Fibroblast of lung (primary cell): Measurements from ENCODE around the gene RER1.

Source experiments
- EZH2 ChIP-seq: IDR thresholded peaks from 2 replicates; pipeline ENCODE4 v1.5.1; 2012; ENCODE audit warnings: low read length, control low read depth, mild to moderate bottlenecking; ENCODE audit errors: missing control alignments
- TF ChIP-seq, protein P1 (sequence below), 2 donors: IDR thresholded peaks in 1 of 2; conservative IDR thresholded peaks in 1 of 2; 1 replicate in 1 of 2; 2 replicates in 1 of 2; pipeline ENCODE4 v1.5.1; 2011 to 2012; ENCODE audit warnings: low read length in 2 of 2, control low read depth in 1 of 2, inconsistent platforms in 1 of 2, low read depth in 1 of 2, mild to moderate bottlenecking in 1 of 2

DNA sequence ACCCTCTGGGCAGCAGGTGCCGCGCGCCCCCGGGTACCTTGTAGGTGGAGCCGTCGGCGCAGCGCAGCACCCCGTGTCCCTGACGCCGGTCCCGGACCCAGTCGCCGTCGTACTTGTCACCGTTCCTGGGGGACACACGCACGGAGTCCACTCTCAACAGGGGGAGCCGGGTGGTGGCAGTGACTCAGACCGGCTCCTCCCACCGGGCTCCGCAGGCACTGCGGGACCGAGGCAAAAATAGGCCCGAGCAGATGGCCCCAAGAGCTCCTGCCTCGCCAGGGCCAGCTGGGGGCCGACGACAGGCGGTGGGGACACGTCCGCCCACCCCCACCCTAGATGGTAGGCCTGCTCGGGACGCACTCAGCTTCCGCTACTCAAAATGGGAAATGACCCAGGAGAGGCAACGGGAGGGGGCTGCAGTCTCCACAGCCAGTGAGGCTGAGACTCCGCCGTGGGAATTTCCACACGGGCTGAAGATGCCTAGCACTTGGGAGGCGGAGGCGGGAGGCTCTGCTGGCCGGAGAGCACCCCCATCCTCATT is 6.6 kb upstream of the RER1 start:
- TF ChIP-seq, protein P1, sequence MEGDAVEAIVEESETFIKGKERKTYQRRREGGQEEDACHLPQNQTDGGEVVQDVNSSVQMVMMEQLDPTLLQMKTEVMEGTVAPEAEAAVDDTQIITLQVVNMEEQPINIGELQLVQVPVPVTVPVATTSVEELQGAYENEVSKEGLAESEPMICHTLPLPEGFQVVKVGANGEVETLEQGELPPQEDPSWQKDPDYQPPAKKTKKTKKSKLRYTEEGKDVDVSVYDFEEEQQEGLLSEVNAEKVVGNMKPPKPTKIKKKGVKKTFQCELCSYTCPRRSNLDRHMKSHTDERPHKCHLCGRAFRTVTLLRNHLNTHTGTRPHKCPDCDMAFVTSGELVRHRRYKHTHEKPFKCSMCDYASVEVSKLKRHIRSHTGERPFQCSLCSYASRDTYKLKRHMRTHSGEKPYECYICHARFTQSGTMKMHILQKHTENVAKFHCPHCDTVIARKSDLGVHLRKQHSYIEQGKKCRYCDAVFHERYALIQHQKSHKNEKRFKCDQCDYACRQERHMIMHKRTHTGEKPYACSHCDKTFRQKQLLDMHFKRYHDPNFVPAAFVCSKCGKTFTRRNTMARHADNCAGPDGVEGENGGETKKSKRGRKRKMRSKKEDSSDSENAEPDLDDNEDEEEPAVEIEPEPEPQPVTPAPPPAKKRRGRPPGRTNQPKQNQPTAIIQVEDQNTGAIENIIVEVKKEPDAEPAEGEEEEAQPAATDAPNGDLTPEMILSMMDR (conservative IDR thresholded peaks at IDR 0.05 in 1 of 2, IDR thresholded peaks at IDR 0.05 in 1 of 2; ENCODE audit: low read depth in 1 of 2, low read length in 2 of 2), result no peak
- no peak for TF ChIP-seq EZH2
